Astrocyte (in vitro differentiated cells and primary cell): Measurements from ENCODE around the gene PNLIPRP1. TPM values are rescaled to one million over a fixed set of nuclear protein-coding genes. Genes with fewer than 3 reads are reported as not detected.

Experiments
- DNase-seq: peaks from one replicate; pipeline ENCODE4 v3.0.0-alpha.2; 2010; ENCODE audit warnings: low read depth
- FAIRE-seq: peaks from 2 replicates; lab custom pipeline; 2011; peaks lifted over from hg19 to GRCh38; lab: Jason Lieb, UNC
- H2AFZ ChIP-seq: 2 replicates; pipeline ENCODE4 v1.6.0; 2012; ENCODE audit warnings: low read depth, low read length, inconsistent platforms
- H3K27ac ChIP-seq: 2 replicates; pipeline ENCODE4 v1.5.1; 2011; ENCODE audit warnings: low read depth, low read length, inconsistent platforms
- H3K27me3 ChIP-seq: 2 replicates; pipeline ENCODE4 v1.6.0; 2011; ENCODE audit warnings: low read length, inconsistent platforms; ENCODE audit not compliant: insufficient read depth
- H3K36me3 ChIP-seq: 2 replicates; pipeline ENCODE4 v1.5.1; 2011; ENCODE audit warnings: low read length, inconsistent platforms; ENCODE audit not compliant: insufficient read depth
- H3K4me1 ChIP-seq: 2 replicates; pipeline ENCODE4 v1.5.1; 2011; ENCODE audit warnings: low read length, inconsistent platforms; ENCODE audit not compliant: insufficient read depth
- H3K4me2 ChIP-seq: 2 replicates; pipeline ENCODE4 v1.6.0; 2012; ENCODE audit warnings: low read length, inconsistent platforms
- H3K4me3 ChIP-seq: 2 replicates; pipeline ENCODE4 v1.5.1; 2011; ENCODE audit warnings: low read depth, mild to moderate bottlenecking, low read length, inconsistent platforms; ENCODE audit not compliant: insufficient read depth
- H3K79me2 ChIP-seq: 2 replicates; pipeline ENCODE4 v1.6.0; 2012; ENCODE audit warnings: mild to moderate bottlenecking, low read length, inconsistent platforms; ENCODE audit not compliant: insufficient read depth
- H3K9ac ChIP-seq: 2 replicates; pipeline ENCODE4 v1.6.0; 2012; ENCODE audit warnings: mild to moderate bottlenecking, low read length, inconsistent platforms
- H3K9me3 ChIP-seq: 2 replicates; pipeline ENCODE4 v1.5.1; 2012; ENCODE audit warnings: low read depth, mild to moderate bottlenecking, low read length, inconsistent platforms; ENCODE audit not compliant: insufficient read depth
- H4K20me1 ChIP-seq: 2 replicates; pipeline ENCODE4 v1.6.0; 2012; ENCODE audit warnings: low read length, inconsistent platforms; ENCODE audit not compliant: insufficient read depth
- H3K27ac Mint-ChIP-seq: one replicate; pipeline ENCODE4 v1.8.0; 2021; ENCODE audit warnings: mild to moderate bottlenecking, mixed read lengths; ENCODE audit not compliant: unreplicated experiment
- H3K27me3 Mint-ChIP-seq: one replicate; pipeline ENCODE4 v1.8.0; 2021; ENCODE audit warnings: low read depth, mixed read lengths; ENCODE audit not compliant: unreplicated experiment
- H3K36me3 Mint-ChIP-seq: one replicate; pipeline ENCODE4 v1.8.0; 2021; ENCODE audit warnings: low read depth, mixed read lengths; ENCODE audit not compliant: unreplicated experiment
- H3K4me1 Mint-ChIP-seq: one replicate; pipeline ENCODE4 v1.8.0; 2021; ENCODE audit warnings: low read depth, mixed read lengths; ENCODE audit not compliant: unreplicated experiment
- H3K4me3 Mint-ChIP-seq: one replicate; pipeline ENCODE4 v1.8.0; 2021; ENCODE audit warnings: mild to moderate bottlenecking, moderate library complexity, mixed read lengths; ENCODE audit not compliant: unreplicated experiment
- H3K9me3 Mint-ChIP-seq: one replicate; pipeline ENCODE4 v1.8.0; 2021; ENCODE audit warnings: mild to moderate bottlenecking, mixed read lengths; ENCODE audit not compliant: unreplicated experiment
- CTCF ChIP-seq: IDR thresholded peaks from 2 replicates; pipeline ENCODE4 v1.5.1; 2011; ENCODE audit warnings: low read depth, mild to moderate bottlenecking, inconsistent platforms, low read length, moderate library complexity; ENCODE audit not compliant: insufficient read depth
- EZH2 ChIP-seq: IDR thresholded peaks from 2 replicates; pipeline ENCODE4 v1.6.1; 2012; ENCODE audit warnings: mild to moderate bottlenecking, low read length, inconsistent platforms; ENCODE audit not compliant: insufficient read depth
- total RNA-seq: library from RNA; stranded (reverse); gene quantifications from 2 replicates; pipeline ENCODE4 v1.2.1, GENCODE V29; 2021

The PNLIPRP1 gene
- total RNA-seq, 1 donor from 2014 or later = not detected

DNA sequence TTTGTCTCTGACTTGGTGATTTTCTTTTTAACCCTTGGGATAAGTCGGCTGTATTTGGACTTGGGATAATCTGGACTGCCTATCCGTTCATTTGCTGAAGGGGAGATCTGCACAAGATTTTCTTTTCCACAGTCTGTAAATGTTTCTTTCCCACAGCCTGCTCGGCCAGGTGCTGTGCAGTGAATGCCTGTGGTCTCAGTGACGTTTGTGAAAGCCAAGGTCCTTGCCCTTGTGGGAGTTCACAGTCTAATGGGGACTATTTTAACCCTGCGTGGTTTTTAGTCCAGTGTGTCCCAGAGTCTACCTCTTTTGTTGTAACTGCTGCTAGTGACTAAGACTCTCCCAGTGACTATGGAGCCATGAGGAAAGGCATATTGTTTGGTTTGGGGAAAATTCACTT lies 36.1 kb upstream of the PNLIPRP1 start:
- DNase-seq = no peak
- Histone ChIP-seq H3K9ac (no peak overlapping the region), H3K4me1 (no peaks in the 10 kb centered on the region), H2AFZ (no peak overlapping the region), H3K79me2 (no peaks in the 10 kb centered on the region), H3K4me3 (no peak overlapping the region), H4K20me1 (no peaks in the 10 kb centered on the region), H3K4me2 (no peak overlapping the region), H3K9me3 (no peaks in the 10 kb centered on the region), H3K27me3 (no peaks in the 10 kb centered on the region), H3K36me3 (no peaks in the 10 kb centered on the region), H3K27ac (no peak overlapping the region)
- Mint-ChIP-seq H3K27me3 (no peaks in the 10 kb centered on the region), H3K4me3 (no peak overlapping the region), H3K9me3 (no peaks in the 10 kb centered on the region), H3K4me1 (peaks cover 8% of the 10 kb centered on the region), H3K27ac (peak overlapping the region; percentile 12), H3K36me3 (no peaks in the 10 kb centered on the region)
- no peak for FAIRE-seq
- TF ChIP-seq CTCF = no peak
- no peak for TF ChIP-seq EZH2

- Histone ChIP-seq H3K9me3 (no peaks in the 10 kb centered on the region), H3K36me3 (no peaks in the 10 kb centered on the region), H3K27ac (no peak overlapping the region), H3K4me3 (no peak overlapping the region), H3K27me3 (no peaks in the 10 kb centered on the region), H3K9ac (no peak overlapping the region), H2AFZ (no peak overlapping the region), H3K4me1 (no peaks in the 10 kb centered on the region), H3K4me2 (no peak overlapping the region), H3K79me2 (no peaks in the 10 kb centered on the region), H4K20me1 (no peaks in the 10 kb centered on the region)
- no peak for DNase-seq
- Mint-ChIP-seq H3K36me3 (no peaks in the 10 kb centered on the region), H3K4me1 (peaks cover 8% of the 10 kb centered on the region), H3K27me3 (no peaks in the 10 kb centered on the region), H3K4me3 (no peak overlapping the region), H3K27ac (no peak overlapping the region), H3K9me3 (no peaks in the 10 kb centered on the region)
- no peak for TF ChIP-seq CTCF
- TF ChIP-seq EZH2 = no peak
- no peak for FAIRE-seq
These were observed 34.9 kb upstream of the PNLIPRP1 start for GRCh38 chr10:116555880-116556279.

DNA sequence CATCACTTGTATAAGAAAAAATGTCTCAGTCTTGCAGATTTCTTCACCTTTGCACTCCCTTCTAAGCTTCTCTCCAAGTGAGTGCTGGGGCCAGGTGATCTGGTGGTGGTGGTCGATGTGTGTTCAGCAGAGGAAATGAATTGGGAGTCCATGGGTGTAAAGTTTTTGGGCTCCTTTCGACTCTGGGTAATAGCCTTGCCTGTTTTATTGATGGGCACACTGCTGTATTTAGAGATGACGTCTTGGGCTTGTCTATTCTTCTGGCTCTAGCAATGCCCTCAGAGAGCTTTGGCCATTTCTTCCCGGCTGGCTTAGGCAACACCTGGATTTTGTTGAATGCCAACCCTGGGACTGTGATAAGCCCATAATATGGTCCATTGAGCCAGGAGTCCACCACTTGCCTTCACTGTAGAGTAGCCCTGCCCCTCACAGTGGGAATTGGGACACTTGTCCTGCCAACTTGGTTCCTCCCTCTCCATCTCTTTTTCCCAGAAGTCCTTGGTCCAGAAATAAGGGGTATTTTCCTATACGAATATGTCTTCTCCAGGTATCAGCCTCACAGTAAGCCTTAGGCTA lies 33.4 kb upstream of the PNLIPRP1 start:
- FAIRE-seq (no peak), DNase-seq (no peak)
- no peaks in the 10 kb centered on the region for H3K9me3 Mint-ChIP-seq
- Histone ChIP-seq H4K20me1 (no peaks in the 10 kb centered on the region), H3K36me3 (no peaks in the 10 kb centered on the region), H3K4me3 (no peak overlapping the region), H3K27me3 (no peaks in the 10 kb centered on the region), H3K79me2 (no peaks in the 10 kb centered on the region), H3K9me3 (no peaks in the 10 kb centered on the region), H3K27ac (no peak overlapping the region), H3K4me2 (no peak overlapping the region), H3K9ac (no peak overlapping the region), H3K4me1 (no peaks in the 10 kb centered on the region), H2AFZ (no peak overlapping the region)
- H3K36me3 Mint-ChIP-seq = no peaks in the 10 kb centered on the region
- peaks cover 8% of the 10 kb centered on the region for H3K4me1 Mint-ChIP-seq
- no peak overlapping the region for H3K27ac Mint-ChIP-seq
- TF ChIP-seq EZH2 = no peak
- TF ChIP-seq CTCF = no peak
- no peak overlapping the region for H3K4me3 Mint-ChIP-seq
- no peaks in the 10 kb centered on the region for H3K27me3 Mint-ChIP-seq
